Fibroblast of the conjunctiva (primary cell): ENCODE data around the gene CTNNB1.
"Not testable (repeated sequence)": the region's sequence is repeated elsewhere in the genome, so short reads cannot be mapped to it uniquely, and the experiment has no call there.

Experiments used
- DNase-seq: peaks from one replicate; pipeline ENCODE4 v3.0.0-alpha.2; 2010; ENCODE audit warnings: low read depth

Gene CTNNB1

DNA sequence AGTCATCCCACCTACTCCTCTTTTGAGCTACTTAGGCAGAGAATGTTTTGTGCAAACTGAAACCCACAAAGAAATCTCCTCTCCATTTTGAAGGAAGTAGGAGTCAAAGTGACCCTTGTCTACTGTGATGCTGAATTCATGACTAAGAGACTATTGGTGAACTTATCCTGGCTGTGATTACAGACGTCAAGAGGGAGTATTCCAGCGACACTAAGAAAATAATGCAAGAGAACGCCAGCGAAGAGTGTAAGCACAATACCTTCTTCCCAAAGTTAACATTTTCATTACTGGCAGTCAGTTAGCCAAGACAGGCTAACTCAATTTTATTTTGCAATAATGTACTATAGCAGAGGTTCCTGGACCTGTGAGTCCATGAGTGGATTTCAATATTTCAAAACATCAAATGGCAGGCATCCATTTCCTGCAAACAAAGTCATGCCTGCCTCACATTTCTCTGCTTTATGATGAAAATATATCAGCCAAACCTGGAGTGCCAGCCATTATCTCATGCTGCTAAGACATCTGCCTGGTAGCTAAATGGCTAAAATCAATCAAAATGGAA is 59.0 kb downstream of the CTNNB1 start:
- no peak for DNase-seq

DNA sequence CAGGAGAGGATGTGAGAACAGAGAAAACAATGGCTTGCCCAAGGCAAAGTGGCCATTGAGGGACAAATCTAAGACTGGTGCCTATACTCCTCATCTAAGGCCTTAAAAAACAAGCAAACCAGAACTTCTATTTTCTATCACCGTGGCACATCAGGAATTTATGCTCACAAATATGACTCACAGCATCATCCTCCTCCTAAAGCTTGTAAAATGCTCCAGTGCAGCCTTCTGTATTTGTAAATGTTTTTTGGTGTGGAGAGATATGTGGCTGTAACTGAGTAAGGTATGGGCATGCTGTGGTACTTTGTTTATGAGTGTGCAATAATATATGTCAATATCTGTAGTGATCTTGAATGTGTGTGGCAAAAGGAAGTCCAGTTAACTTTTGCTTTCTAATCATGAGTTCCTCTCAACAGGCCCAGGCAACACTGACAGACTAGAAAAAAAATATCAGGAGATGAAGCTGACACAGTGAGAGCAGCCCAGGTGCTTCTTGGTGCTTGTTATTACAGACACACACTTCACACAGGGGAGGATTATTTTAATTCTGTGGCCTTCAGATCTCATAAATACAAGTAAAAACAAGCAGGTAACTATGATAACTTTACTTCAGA is 60.3 kb downstream of the CTNNB1 start:
- DNase-seq = no peak

DNA sequence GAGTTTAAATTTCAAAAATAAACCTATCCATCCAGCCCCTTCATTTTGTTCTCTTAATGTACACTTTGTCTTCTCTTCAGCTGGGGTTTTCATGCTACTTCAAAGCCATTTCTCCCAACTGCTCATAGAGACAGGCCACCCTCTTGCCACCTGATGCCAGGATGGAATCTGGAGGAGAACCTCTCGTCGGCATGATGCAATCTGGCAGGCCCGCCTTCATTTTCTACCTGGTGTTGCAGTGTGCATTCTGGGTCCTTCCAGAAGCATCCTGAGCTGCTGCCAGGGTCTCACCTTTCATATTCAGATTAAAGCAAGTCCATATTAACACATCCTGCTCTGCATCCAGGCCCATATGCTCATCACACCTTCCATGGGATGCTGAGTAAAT is 60.8 kb downstream of the CTNNB1 start:
- no peak for DNase-seq

DNA sequence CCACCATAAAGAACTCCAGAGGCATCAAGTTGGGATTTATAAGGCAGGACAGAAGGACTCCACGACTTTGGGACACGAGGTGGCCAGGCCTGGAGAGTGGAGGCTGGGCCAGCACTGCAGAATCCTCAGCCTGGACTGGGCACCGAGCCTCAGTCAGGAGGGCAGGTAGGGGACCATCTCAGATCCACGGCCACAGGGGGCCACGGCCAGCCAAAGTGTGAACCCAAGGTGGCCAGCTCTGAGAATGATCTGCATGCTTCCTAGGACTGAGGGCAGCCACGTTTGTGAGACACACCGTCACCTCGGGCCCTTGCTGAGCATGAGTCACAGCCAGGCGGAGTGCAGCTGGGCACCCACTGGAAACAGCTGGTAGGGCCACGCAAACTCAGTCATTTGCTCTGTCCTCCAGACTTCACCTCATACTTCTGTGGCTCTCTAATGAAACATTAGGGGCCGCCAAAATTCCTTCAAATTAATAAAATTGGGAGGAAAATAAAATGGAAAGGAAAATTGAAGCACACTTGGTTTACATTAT is 65.8 kb downstream of the CTNNB1 start:
- no peak for DNase-seq

DNA sequence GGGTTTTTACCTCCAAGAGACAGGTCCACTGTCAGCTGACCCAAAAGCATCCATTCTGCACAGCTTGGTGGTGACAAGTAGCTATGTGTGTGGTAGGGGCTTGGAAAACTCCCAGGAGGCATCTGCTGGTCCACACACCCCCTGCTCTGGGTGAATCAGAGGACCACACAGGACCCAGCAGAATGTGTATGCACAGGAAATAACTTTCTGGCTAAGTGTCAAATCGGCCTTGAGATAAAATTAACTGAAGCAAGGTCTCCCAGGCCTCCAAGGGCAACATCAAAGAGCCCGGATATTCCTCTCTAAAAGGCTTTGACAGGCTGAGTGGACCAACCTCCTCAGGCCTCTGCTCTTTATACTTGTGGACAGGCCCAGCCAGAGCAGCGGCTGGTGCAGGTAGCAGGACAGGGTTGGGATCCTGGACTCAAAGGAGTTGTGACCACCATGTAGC is 66.5 kb downstream of the CTNNB1 start:
- no peak for DNase-seq

DNA sequence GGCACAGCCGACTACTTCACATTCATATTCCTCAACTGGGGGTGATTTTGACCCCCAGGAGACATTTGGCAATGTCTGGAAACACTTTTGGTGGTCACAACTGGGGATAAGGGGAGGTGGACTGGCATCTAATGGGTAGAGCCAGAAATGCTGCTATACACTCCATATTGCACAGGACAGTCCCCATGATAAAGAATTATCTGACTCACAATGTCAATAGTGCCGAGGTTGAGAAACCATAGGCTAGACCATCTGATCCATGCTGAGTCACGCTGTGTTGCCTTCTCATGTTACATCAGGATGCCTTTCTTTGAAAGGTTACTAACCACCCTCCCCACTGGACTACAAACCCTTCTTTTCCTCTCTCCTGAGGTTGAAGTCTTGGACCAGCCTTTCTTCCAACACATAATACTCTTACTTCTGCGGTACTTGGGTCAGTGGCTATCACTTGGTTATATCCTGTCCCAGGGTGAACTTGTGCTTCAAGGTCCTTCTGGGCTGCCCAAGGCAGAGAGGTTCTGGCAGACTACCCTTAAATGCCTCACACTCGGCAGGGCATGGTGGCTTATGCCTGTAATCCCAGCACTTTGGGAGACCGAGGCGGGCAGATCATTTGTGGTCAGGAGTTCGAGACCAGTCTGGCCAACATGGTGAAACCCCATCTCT is 68.8 kb downstream of the CTNNB1 start:
- peak; percentile 78 for DNase-seq

DNA sequence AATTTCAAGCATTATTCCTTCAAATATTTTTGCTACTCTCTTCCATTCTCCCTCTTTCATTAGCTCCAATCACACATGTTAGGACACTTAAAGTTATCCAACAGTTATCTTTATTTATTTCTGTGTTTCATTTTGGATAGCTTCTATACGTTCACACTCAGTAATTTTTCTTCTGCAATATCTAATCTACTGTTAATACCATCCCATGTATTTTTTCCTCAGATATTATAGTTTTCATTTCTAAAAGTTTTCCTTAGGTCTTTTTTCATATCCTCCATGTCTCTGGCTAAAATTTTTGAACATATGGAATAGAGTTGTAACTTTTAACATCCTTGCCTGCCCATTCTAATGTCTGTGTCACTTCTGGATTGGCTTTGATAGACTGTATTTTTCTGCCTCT is 73.4 kb downstream of the CTNNB1 start:
- no peak for DNase-seq

DNA sequence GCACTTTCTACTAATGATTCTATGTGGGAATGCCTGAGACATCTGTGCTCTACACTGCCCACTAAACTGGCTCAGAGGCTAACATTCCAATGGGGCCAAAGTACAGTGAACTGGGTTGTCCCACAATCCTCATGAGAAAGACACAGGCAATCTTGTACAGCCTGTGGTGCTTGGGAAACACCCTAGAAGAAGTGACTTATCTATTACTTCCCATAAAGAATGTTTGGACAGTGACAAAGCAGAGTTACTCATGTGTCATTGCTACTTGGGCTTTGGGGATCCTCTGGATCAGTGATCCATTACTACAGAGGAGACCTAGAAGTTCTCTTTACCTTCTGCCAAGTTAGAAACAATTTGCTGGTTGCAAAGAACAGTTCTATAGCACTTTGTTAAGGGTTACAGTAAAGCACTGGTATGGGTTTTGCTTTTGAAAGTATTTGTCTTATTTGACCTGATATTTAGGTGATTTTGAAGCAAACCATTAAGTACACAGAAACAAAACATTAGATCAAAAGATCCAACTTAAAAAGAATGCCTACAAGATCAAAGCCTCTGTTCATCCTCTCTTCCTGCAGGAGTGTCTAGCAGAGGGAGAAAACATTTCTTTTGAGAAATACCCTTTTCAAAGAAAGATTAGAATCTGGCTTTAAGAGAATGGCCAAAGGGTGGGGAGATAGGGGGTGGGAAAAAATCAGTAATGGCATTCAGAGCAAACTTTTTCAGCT is 75.8 kb downstream of the CTNNB1 start:
- no peak for DNase-seq

DNA sequence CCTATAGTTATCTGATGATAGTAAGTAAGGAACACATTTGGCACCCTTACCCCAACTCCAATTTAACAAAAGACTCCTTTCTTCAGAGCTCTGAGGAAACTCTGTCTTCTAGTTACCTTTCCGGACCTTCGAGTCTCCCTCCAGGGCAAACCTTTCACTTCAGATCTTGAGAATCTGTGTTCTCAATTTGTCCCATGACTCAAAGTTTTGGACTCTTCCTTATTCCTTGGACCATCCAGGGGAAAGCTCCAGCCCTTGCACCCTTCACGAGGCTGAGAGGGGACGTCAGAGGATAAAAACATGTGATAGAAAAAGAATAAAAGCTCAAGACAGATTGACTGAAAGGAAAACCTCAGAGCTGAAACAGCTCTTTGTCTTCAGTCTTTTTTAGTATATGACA is 76.9 kb downstream of the CTNNB1 start:
- no peak for DNase-seq

DNA sequence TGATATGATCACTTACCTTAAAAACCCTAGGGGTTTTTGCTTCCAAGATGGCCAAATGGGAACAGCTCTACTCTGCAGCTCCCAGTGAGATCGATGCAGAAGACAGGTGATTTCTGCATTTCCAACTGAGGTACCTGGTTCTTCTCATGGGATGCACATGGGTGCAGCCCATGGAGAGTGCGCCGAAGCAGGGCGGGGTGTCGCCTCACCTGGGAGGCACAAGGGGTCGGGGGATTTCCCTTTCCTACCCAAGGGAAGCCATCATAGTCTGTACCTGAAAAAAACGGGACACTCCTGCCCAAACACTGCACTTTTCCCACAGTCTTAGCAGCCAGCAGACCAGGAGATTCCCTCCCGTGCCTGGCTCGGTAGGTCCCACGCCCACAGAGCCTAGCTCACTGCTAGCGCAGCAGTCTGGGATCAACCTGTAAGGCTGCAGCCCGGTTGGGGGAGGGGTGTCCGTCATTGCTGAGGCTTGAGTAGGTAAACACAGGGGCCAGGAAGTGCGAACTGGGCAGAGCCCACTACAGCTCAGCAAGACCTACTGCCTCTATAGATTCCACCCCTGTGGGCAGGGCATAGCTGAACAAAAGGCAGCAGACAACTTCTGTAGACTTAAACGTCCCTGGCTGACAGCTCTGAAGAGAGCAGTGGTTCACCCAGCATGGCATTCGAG is 78.6 kb downstream of the CTNNB1 start:
- DNase-seq = no peak

DNA sequence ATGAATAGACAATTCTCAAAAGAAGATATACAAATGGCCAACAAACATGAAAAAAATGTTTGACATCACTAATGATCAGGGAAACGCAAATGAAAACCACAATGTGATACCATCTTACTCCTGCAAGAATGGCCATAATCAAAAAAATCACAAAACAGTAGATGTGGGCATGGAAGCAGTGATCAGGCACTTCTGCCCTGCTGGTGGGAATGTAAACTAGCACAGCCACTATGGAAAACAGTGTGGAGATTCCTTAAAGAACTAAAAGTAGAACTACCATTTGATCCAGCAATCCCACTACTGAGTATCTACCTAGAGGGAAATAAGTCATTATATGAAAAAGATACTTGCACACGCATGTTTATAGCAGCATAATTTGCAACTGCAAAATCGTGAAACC is 85.6 kb downstream of the CTNNB1 start:
- DNase-seq = not testable (repeated sequence)

DNA sequence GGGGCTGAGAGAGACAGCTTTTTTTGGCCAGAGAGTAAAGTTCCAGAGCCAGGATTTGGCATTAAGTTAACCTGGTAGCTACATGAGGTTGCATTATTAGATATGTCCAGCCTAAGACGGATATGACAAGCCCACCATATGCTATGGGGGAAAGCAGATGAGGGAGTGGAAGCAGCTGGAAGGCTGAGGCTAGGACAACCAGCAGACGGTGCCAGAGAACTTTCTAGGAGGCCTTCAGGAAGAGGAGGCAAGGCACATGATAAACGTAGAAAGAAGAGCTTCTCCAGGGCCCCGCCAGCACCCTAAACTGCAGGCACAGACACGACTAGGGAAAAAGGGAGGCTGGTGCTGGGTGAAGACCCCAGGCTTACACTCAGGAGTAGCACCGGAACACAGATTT is 87.0 kb downstream of the CTNNB1 start:
- no peak for DNase-seq

DNA sequence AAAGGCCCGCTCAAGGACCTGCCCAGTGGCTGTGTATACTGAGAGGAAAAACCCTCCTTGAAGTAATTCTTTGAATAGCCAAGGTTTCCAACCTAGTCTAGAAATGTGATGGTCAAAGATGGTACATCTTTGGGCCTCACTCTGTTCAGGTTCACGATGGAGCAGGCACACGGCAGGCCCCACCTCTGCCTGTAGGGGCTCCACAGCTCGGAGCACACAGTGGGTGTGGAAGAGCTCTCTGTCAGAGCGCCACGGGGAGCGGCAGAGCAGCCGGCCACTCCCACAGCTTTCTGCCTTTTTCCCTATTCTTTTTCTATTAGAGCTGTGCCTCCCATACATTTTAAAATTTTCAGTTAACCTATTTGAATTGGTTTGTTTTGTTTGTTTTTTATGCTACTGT is 89.5 kb downstream of the CTNNB1 start:
- no peak for DNase-seq
